Endothelial cell of umbilical vein (primary cell): Measurements from ENCODE around the gene CCL17. TPM values are rescaled to one million over a fixed set of nuclear protein-coding genes. Genes with fewer than 3 reads are reported as not detected.

Experiments used
- BruUV-seq: library from RNA; stranded (reverse); fragments of 400-500 nt; replicated peaks from 2 replicates; lab custom pipeline; 2021; lab: Mats Ljungman, UMichigan
- CTCF ChIA-PET: fragments of 300-600, 350-600 bp; sonication (Branson Sonifier 250); formaldehyde crosslinking; loops from one replicate; lab custom pipeline; 2021; ENCODE audit warnings: antibody characterized with exemption, inconsistent platforms; lab: Charles Lee
- POLR2A ChIA-PET: fragments of 300-600, 350-600 bp; sonication (Branson Sonifier 250); formaldehyde crosslinking; loops from one replicate; lab custom pipeline; 2021; ENCODE audit warnings: antibody characterized with exemption, inconsistent platforms; lab: Charles Lee
- DNase-seq: peaks from one replicate; pipeline ENCODE4 v3.0.0-alpha.2; 2011; ENCODE audit warnings: low read depth, low spot score
- FAIRE-seq: peaks from 2 replicates; lab custom pipeline; 2011; peaks lifted over from hg19 to GRCh38; lab: Jason Lieb, UNC
- H2AFZ ChIP-seq: 2 replicates; pipeline ENCODE4 v1.6.0; 2012; ENCODE audit warnings: low read depth, low read length, control low read depth, inconsistent platforms
- H3K27ac ChIP-seq: 2 replicates; pipeline ENCODE4 v1.5.1; 2011; ENCODE audit warnings: low read depth, mild to moderate bottlenecking, control low read depth, low read length, moderate library complexity; ENCODE audit not compliant: insufficient read depth
- H3K27me3 ChIP-seq, 2 experiments: 2 replicates each; pipeline versions ENCODE4 v1.6.0 to v1.6.1; 2011; ENCODE audit warnings: low read length in 2 of 2, mixed read lengths in 1 of 2; ENCODE audit not compliant: control insufficient read depth in 2 of 2, insufficient read depth in 2 of 2
- H3K36me3 ChIP-seq, 2 experiments: 2 replicates in 1 of 2; 3 replicates in 1 of 2; pipeline ENCODE4 v1.5.1; 2011; ENCODE audit warnings: low read length in 2 of 2, mild to moderate bottlenecking in 1 of 2, moderate library complexity in 1 of 2; ENCODE audit not compliant: control insufficient read depth in 2 of 2, insufficient read depth in 2 of 2; ENCODE audit errors: extremely low read depth in 1 of 2
- H3K4me1 ChIP-seq: 3 replicates; pipeline ENCODE4 v1.5.1; 2011; ENCODE audit warnings: mild to moderate bottlenecking, low read length; ENCODE audit not compliant: control insufficient read depth, insufficient read depth; ENCODE audit errors: extremely low read depth
- H3K4me2 ChIP-seq: 2 replicates; pipeline ENCODE4 v1.6.1; 2011; ENCODE audit warnings: low read length, control low read depth, mixed read lengths; ENCODE audit not compliant: insufficient read depth
- H3K4me3 ChIP-seq, 3 experiments: fragments of 200-600 bp in 1 of 3; sonication (generic), shearing (Covaris generic) in 1 of 3; replicated peaks in 1 of 3; 2 replicates each; pipeline ENCODE4 v1.5.1; 2011 to 2016; ENCODE audit warnings: control low read depth in 3 of 3, low read length in 3 of 3, mild to moderate bottlenecking in 2 of 3, inconsistent platforms in 1 of 3, low read depth in 1 of 3, moderate library complexity in 1 of 3; ENCODE audit not compliant: insufficient read depth in 1 of 3
- H3K79me2 ChIP-seq: 2 replicates; pipeline ENCODE4 v1.6.0; 2012; ENCODE audit warnings: low read length, inconsistent platforms; ENCODE audit not compliant: control insufficient read depth, insufficient read depth
- H3K9ac ChIP-seq: replicated peaks from 2 replicates; pipeline ENCODE3; 2011; ENCODE audit warnings: low read length, control low read depth; ENCODE audit not compliant: insufficient read depth; ENCODE audit errors: extremely low read depth
- H3K9me1 ChIP-seq: replicated peaks from 3 replicates; pipeline ENCODE4 v1.6.0; 2011; ENCODE audit warnings: mild to moderate bottlenecking, low read length; ENCODE audit not compliant: control insufficient read depth, insufficient read depth; ENCODE audit errors: extremely low read depth
- H3K9me3 ChIP-seq: replicated peaks from 2 replicates; pipeline ENCODE4 v1.5.1; 2012; ENCODE audit warnings: low read length, inconsistent platforms; ENCODE audit not compliant: control insufficient read depth, insufficient read depth
- H4K20me1 ChIP-seq: replicated peaks from 2 replicates; pipeline ENCODE3; 2011; ENCODE audit warnings: mild to moderate bottlenecking, low read length; ENCODE audit not compliant: control insufficient read depth, insufficient read depth; ENCODE audit errors: extremely low read depth
- CTCF ChIP-seq, 2 donors: IDR thresholded peaks; 1 replicate in 1 of 2; 2 replicates in 1 of 2; pipeline ENCODE4 v1.5.1; 2011; ENCODE audit warnings: low read length in 2 of 2, mild to moderate bottlenecking in 2 of 2, moderate library complexity in 2 of 2, control low read depth in 1 of 2, inconsistent platforms in 1 of 2, low read depth in 1 of 2; ENCODE audit not compliant: insufficient read depth in 1 of 2; ENCODE audit errors: extremely low read depth in 1 of 2
- EZH2 ChIP-seq: IDR thresholded peaks from 2 replicates; pipeline ENCODE4 v1.6.1; 2012; ENCODE audit warnings: borderline replicate concordance, low read depth, mild to moderate bottlenecking, moderate library complexity, low read length, inconsistent platforms; ENCODE audit not compliant: severe bottlenecking
- FOS ChIP-seq: IDR thresholded peaks from 2 replicates; pipeline ENCODE4 v1.6.1; 2011; ENCODE audit warnings: mild to moderate bottlenecking, low read length, moderate library complexity, borderline replicate concordance; ENCODE audit not compliant: insufficient read depth
- GATA2 ChIP-seq: IDR thresholded peaks from 2 replicates; pipeline ENCODE4 v1.7.0; 2011; ENCODE audit warnings: low read depth, mild to moderate bottlenecking, moderate library complexity, mixed read lengths, low read length; ENCODE audit not compliant: insufficient read length, insufficient read depth
- JUN ChIP-seq: IDR thresholded peaks from 2 replicates; pipeline ENCODE4 v1.6.1; 2011; ENCODE audit warnings: borderline replicate concordance, low read depth; ENCODE audit not compliant: insufficient read length, insufficient read depth
- MYC ChIP-seq: IDR thresholded peaks from one replicate; pipeline ENCODE4 v1.6.1; 2011; ENCODE audit warnings: mild to moderate bottlenecking, low read depth, low read length
- POLR2A ChIP-seq: IDR thresholded peaks from 2 replicates; pipeline ENCODE4 v1.6.1; 2012; ENCODE audit warnings: low read depth, mild to moderate bottlenecking, control low read depth, low read length
- POLR2AphosphoS5 ChIP-seq: IDR thresholded peaks from 2 replicates; pipeline ENCODE4 v1.6.1; 2012; ENCODE audit warnings: low read depth, mild to moderate bottlenecking, control low read depth, low read length, moderate library complexity; ENCODE audit not compliant: insufficient read depth
- dilution Hi-C: fragments of 300-500 bp; cut with MboI; formaldehyde crosslinking; loops from one replicate; pipeline ENCODE4 v1.15.0; 2019; ENCODE audit warnings: low sequenced_read_pairs; ENCODE audit not compliant: extremely low pct_ligation_motif_present
- intact Hi-C: fragments of 100-400 bp; cut with micrococcal nuclease; formaldehyde crosslinking; loops from one replicate; pipeline ENCODE4 v1.10.0; 2022
- polyA plus RNA-seq, 4 experiments: library from polyadenylated mRNA; depleted of rRNA in 3 of 4; stranded (reverse) in 3 of 4; unstranded in 1 of 4; fragments of >200 nt; gene quantifications; 2 replicates each; pipeline versions ENCODE4 v1.2.1 to v1.2.3, GENCODE V29; 2011 to 2012; ENCODE audit warnings: missing spikeins in 1 of 4
- total RNA-seq: library from RNA; stranded (reverse); gene quantifications from 2 replicates; pipeline ENCODE4 v1.2.3, GENCODE V29; 2021
- TF ChIP-seq, protein P1 (sequence below): IDR thresholded peaks from 2 replicates; pipeline ENCODE4 v1.6.1; 2011; ENCODE audit not compliant: insufficient read depth, insufficient read length

The CCL17 gene
- total and polyA plus RNA-seq, 2 donors (not counting 3 experiments of a cell fraction or from before 2014, with no cell fraction given) = not detected

- no peak overlapping the region for H3K27ac ChIP-seq
- no peak overlapping the region for H2AFZ ChIP-seq
- FAIRE-seq = no peak
- ChIA-PET CTCF (interaction anchor here (1.0 kb wide), 1 partner anchor 22 kb away, joined by 5 read pairs; no protein-coding TSS in a partner anchor), POLR2A (no interaction called here)
- H3K4me3 ChIP-seq = no peak overlapping the region
- no peak overlapping the region for H3K9ac ChIP-seq
- H3K9me3 ChIP-seq = no peaks in the 10 kb centered on the region
- H3K79me2 ChIP-seq = no peaks in the 10 kb centered on the region
- intact Hi-C loops (no loop called here), dilution Hi-C loops (no loop called here)
- no peaks in the 10 kb centered on the region for H3K36me3 ChIP-seq
- peaks cover 6% of the 10 kb centered on the region for H3K4me1 ChIP-seq
- H3K9me1 ChIP-seq = no peaks in the 10 kb centered on the region
- H4K20me1 ChIP-seq = no peaks in the 10 kb centered on the region
- H3K27me3 ChIP-seq = peaks cover 2 to 6% of the 10 kb centered on the region in 2 experiments
- BruUV-seq = no TSS peak
- DNase-seq = no peak
- TF ChIP-seq MYC (no peak), POLR2A (no peak), GATA2 (no peak), FOS (no peak), EZH2 (no peak), POLR2AphosphoS5 (no peak), JUN (no peak), CTCF (IDR thresholded peaks at IDR 0.05; ENCODE audit: extremely low read depth in 1 of 2, insufficient read depth in 1 of 2, low read depth in 1 of 2, low read length in 2 of 2) (no peak)
- TF ChIP-seq, protein P1, sequence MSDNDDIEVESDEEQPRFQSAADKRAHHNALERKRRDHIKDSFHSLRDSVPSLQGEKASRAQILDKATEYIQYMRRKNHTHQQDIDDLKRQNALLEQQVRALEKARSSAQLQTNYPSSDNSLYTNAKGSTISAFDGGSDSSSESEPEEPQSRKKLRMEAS = no peak
- H3K4me2 ChIP-seq = no peak overlapping the region
Observed at GRCh38 chr16:57395026-57395425, 9.5 kb upstream of the CCL17 start.
